Measurements from ENCODE around the gene ARHGEF7. TPM values are rescaled to one million over a fixed set of nuclear protein-coding genes. Genes with fewer than 3 reads are reported as not detected.

Gene ARHGEF7
- total RNA-seq, 4 donors from 2014 or later, result 42.8 to 125 (median 61.1) TPM

GRCh38 chr13:111217641-111218040, 102.5 kb downstream of the ARHGEF7 start:
- no peak for DNase-seq (ENCODE audit: low spot score in 2 of 2)
- 78 to 79% methylated on average over 13 of the region's 13 CpGs for WGBS, 2 donors
- intact Hi-C loops (cut with DNase I; ENCODE audit: low total_unique reads), result no loop called here

GRCh38 chr13:111219280-111219679, 104.2 kb downstream of the ARHGEF7 start:
- WGBS, 2 donors, result 23 to 24% methylated on average over 4 of the region's 4 CpGs

More at GRCh38 chr13:111217641-111218040, 102.5 kb downstream of the ARHGEF7 start:
- no peak overlapping the region for H3K4me3 ChIP-seq (ENCODE audit: low read depth, poor library complexity, severe bottlenecking)
- no peak for TF ChIP-seq CTCF (IDR thresholded peaks at IDR 0.05)
- no peak for TF ChIP-seq POLR2A (IDR thresholded peaks at IDR 0.05)

GRCh38 chr13:111219950-111220349, 104.8 kb downstream of the ARHGEF7 start:
- 89 to 91% methylated on average over 8 of the region's 8 CpGs for WGBS, 2 donors
- DNase-seq (ENCODE audit: low spot score in 2 of 2), result no peak
- TF ChIP-seq POLR2A (IDR thresholded peaks at IDR 0.05) (no peak), CTCF (IDR thresholded peaks at IDR 0.05) (no peak)
- intact Hi-C loops (cut with DNase I; ENCODE audit: low total_unique reads), result loop anchor here (5.0 kb wide), 1 partner anchor 153 kb away; no protein-coding TSS in a partner anchor
- no peak overlapping the region for H3K4me3 ChIP-seq (ENCODE audit: low read depth, poor library complexity, severe bottlenecking)

More at GRCh38 chr13:111219280-111219679, 104.2 kb downstream of the ARHGEF7 start:
- no peak for DNase-seq (ENCODE audit: low spot score in 2 of 2)
- intact Hi-C loops (cut with DNase I; ENCODE audit: low total_unique reads), result no loop called here
- H3K4me3 ChIP-seq (ENCODE audit: low read depth, poor library complexity, severe bottlenecking), result no peak overlapping the region
- TF ChIP-seq CTCF (IDR thresholded peaks at IDR 0.05), result no peak
- no peak for TF ChIP-seq POLR2A (IDR thresholded peaks at IDR 0.05)

GRCh38 chr13:111225166-111225565, 110.1 kb downstream of the ARHGEF7 start:
- intact Hi-C loops (cut with DNase I; ENCODE audit: low total_unique reads), result loop anchor here (5.0 kb wide), 1 partner anchor 303 kb away; no protein-coding TSS in a partner anchor
- DNase-seq (ENCODE audit: low spot score in 2 of 2), result no peak
- 91 to 93% methylated on average over 6 of the region's 6 CpGs for WGBS, 2 donors
- no peak overlapping the region for H3K4me3 ChIP-seq (ENCODE audit: low read depth, poor library complexity, severe bottlenecking)
- TF ChIP-seq CTCF (IDR thresholded peaks at IDR 0.05), result no peak
- no peak for TF ChIP-seq POLR2A (IDR thresholded peaks at IDR 0.05)

- no peak for DNase-seq (ENCODE audit: low spot score in 2 of 2)
- intact Hi-C loops (cut with DNase I; ENCODE audit: low total_unique reads), result loop anchor here (5.0 kb wide), 1 partner anchor 304 kb away; no protein-coding TSS in a partner anchor
These were observed 110.9 kb downstream of the ARHGEF7 start for GRCh38 chr13:111225810-111226546.

More at GRCh38 chr13:111225810-111226546, 110.9 kb downstream of the ARHGEF7 start:
- no peak overlapping the region for H3K4me3 ChIP-seq (ENCODE audit: low read depth, poor library complexity, severe bottlenecking)
- 80 to 85% methylated on average over 7 of the region's 7 CpGs for WGBS, 2 donors
- TF ChIP-seq POLR2A (IDR thresholded peaks at IDR 0.05) (no peak), CTCF (IDR thresholded peaks at IDR 0.05) (no peak)

All from lower leg skin (tissue), 4 donors.